HCT116 (cell line): Measurements from ENCODE around the gene GPX3. TPM values are rescaled to one million over a fixed set of nuclear protein-coding genes. Genes with fewer than 3 reads are reported as not detected.

Experiments
- ATAC-seq: fragments of 200-7000 bp; cut with Tn5 transposase; 2 replicates; pipeline ENCODE4 v1.9.1; 2020; ENCODE audit warnings: mild to moderate bottlenecking, moderate library complexity
- BruUV-seq: library from RNA; stranded (reverse); fragments of 400-500 nt; replicated peaks from 2 replicates; lab custom pipeline; 2021; lab: Mats Ljungman, UMichigan
- CTCF ChIA-PET: fragments of 300-600 bp; sonication (Branson Sonifier 250); formaldehyde crosslinking; loops from one replicate; lab custom pipeline; 2021; ENCODE audit warnings: antibody characterized with exemption; lab: Charles Lee
- POLR2A ChIA-PET: fragments of 300-600, 350-600 bp; sonication (Branson Sonifier 250); formaldehyde crosslinking; loops from one replicate; lab custom pipeline; 2021; ENCODE audit warnings: antibody characterized with exemption; lab: Charles Lee
- RAD21 ChIA-PET, 2 experiments: fragments of 300-600 bp; sonication (Branson Sonifier 250); formaldehyde crosslinking; loops; one replicate each; lab custom pipeline; 2023; ENCODE audit warnings: low total read pairs in 2 of 2; ENCODE audit not compliant: uncharacterized antibody in 2 of 2, unreplicated experiment in 2 of 2, low non-redundant PET in 1 of 2; lab: Charles Lee
- DNase-seq: peaks from one replicate; pipeline ENCODE4 v3.0.0-alpha.2; 2010; ENCODE audit warnings: low read depth, low spot score
- H2AFZ ChIP-seq: fragments of 200-600 bp; shearing (Covaris generic), sonication (generic); 2 replicates; pipeline ENCODE4 v1.6.1; 2017; ENCODE audit warnings: low read depth, mixed run types, mixed read lengths, antibody characterized with exemption, low read length; ENCODE audit not compliant: poor library complexity, severe bottlenecking
- H3K27ac ChIP-seq: 2 replicates; pipeline ENCODE4 v1.5.1; 2012; ENCODE audit warnings: low read depth, low read length
- H3K27me3 ChIP-seq: fragments of 200-600 bp; sonication (generic); 2 replicates; pipeline ENCODE4 v1.6.1; 2016; ENCODE audit warnings: mixed run types, low read length, mixed read lengths; ENCODE audit not compliant: insufficient read depth
- H3K36me3 ChIP-seq, 2 experiments: fragments of 200-500 bp in 1 of 2; fragments of 200-600 bp in 1 of 2; sonication (Bioruptor generic) in 1 of 2; sonication (generic) in 1 of 2; 2 replicates each; pipeline versions ENCODE4 v1.5.1 to v1.6.1; 2014 to 2016; ENCODE audit warnings: low read length in 2 of 2, inconsistent platforms in 1 of 2, mixed read lengths in 1 of 2, mixed run types in 1 of 2; ENCODE audit not compliant: insufficient read depth in 2 of 2, control insufficient read depth in 1 of 2
- H3K4me1 ChIP-seq, 2 experiments: fragments of 200-600 bp in 1 of 2; sonication (generic) in 1 of 2; 2 replicates each; pipeline versions ENCODE4 v1.5.1 to v1.6.1; 2012 to 2017; ENCODE audit warnings: low read length in 2 of 2, inconsistent platforms in 1 of 2, mild to moderate bottlenecking in 1 of 2, mixed read lengths in 1 of 2, mixed run types in 1 of 2, moderate library complexity in 1 of 2; ENCODE audit not compliant: insufficient read depth in 2 of 2, control insufficient read depth in 1 of 2
- H3K4me2 ChIP-seq: fragments of 200-600 bp; sonication (generic); 2 replicates; pipeline ENCODE4 v1.6.1; 2017; ENCODE audit warnings: mixed run types, low read length, mixed read lengths
- H3K4me3 ChIP-seq, 2 experiments: fragments of 200-600 bp in 1 of 2; sonication (generic) in 1 of 2; replicated peaks in 1 of 2; 2 replicates each; pipeline ENCODE4 v1.5.1; 2011 to 2016; ENCODE audit warnings: low read length in 2 of 2, control low read depth in 1 of 2, low read depth in 1 of 2, mild to moderate bottlenecking in 1 of 2, mixed read lengths in 1 of 2, mixed run types in 1 of 2
- H3K79me2 ChIP-seq: fragments of 200-600 bp; sonication (generic); 2 replicates; pipeline ENCODE4 v1.6.1; 2017; ENCODE audit warnings: mild to moderate bottlenecking, mixed run types, low read length, moderate library complexity, mixed read lengths; ENCODE audit not compliant: insufficient read depth
- H3K9ac ChIP-seq: fragments of 200-600 bp; sonication (generic); 2 replicates; pipeline ENCODE4 v1.6.1; 2016; ENCODE audit warnings: low read length, mixed read lengths
- H3K9me2 ChIP-seq: fragments of 200-600 bp; sonication (generic), shearing (Covaris generic); 2 replicates; pipeline ENCODE4 v1.6.1; 2017; ENCODE audit warnings: mixed run types, mild to moderate bottlenecking, moderate library complexity; ENCODE audit not compliant: insufficient read depth
- H3K9me3 ChIP-seq, 2 experiments: fragments of 200-500 bp in 1 of 2; fragments of 200-600 bp in 1 of 2; sonication (Bioruptor generic) in 1 of 2; sonication (generic) in 1 of 2; 2 replicates each; pipeline ENCODE4 v1.6.1; 2014 to 2017; ENCODE audit warnings: low read length in 2 of 2, mixed read lengths in 2 of 2, inconsistent platforms in 1 of 2, low read depth in 1 of 2, mild to moderate bottlenecking in 1 of 2, mixed run types in 1 of 2, moderate library complexity in 1 of 2; ENCODE audit not compliant: control insufficient read depth in 1 of 2, insufficient read depth in 1 of 2
- H4K20me1 ChIP-seq: fragments of 200-600 bp; sonication (generic), shearing (Covaris generic); 2 replicates; pipeline ENCODE4 v1.6.1; 2017; ENCODE audit warnings: mixed run types, mild to moderate bottlenecking, moderate library complexity; ENCODE audit not compliant: insufficient read depth
- CTCF ChIP-seq, 3 experiments: fragments of 200-600 bp in 1 of 3; sonication (generic) in 1 of 3; IDR thresholded peaks in 2 of 3; conservative IDR thresholded peaks in 1 of 3; 2 replicates each; pipeline ENCODE4 v1.5.1; 2012 to 2017; ENCODE audit warnings: low read depth in 2 of 3, low read length in 2 of 3, antibody characterized with exemption in 1 of 3, borderline replicate concordance in 1 of 3, control low read depth in 1 of 3, mild to moderate bottlenecking in 1 of 3, mixed read lengths in 1 of 3, mixed run types in 1 of 3, moderate library complexity in 1 of 3; ENCODE audit not compliant: insufficient read depth in 1 of 3
- ELF1 ChIP-seq: IDR thresholded peaks from 2 replicates; pipeline ENCODE4 v1.6.1; 2012; ENCODE audit warnings: low read depth, borderline replicate concordance
- RAD21 ChIP-seq: IDR thresholded peaks from 2 replicates; pipeline ENCODE4 v1.6.1; 2012; ENCODE audit warnings: low read depth, mild to moderate bottlenecking
- intact Hi-C: fragments of 100-400 bp; cut with micrococcal nuclease; formaldehyde crosslinking; loops from 2 replicates; pipeline ENCODE4 v1.10.0; 2022
- total RNA-seq: library from RNA; stranded (reverse); gene quantifications from one replicate; pipeline ENCODE4 v1.2.1, GENCODE V29; 2021; ENCODE audit not compliant: unreplicated experiment
- TF ChIP-seq, protein P1 (sequence below): IDR thresholded peaks from 2 replicates; pipeline ENCODE4 v1.6.1; 2012

The GPX3 gene
- total RNA-seq, 1 experiment from 2014 or later = 0.96 TPM

DNA sequence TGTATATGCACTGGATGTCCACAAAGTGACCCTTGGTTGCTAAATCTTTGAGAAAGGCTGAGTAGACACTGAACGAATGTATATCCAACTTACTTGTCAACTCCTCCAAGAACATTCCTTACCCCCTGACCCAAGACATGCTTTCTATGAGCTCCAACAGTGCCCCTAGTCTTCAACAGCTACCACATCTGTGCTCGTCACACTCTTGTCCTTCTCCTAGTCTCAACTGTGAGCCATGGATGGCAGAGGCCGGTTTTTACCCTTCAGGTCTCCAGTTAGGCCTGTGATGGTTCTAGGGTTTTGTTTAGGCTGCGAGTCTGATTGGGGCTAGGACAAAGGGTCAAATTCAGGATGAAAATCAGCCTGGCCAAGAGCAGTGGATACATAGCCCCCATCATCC lies 19.0 kb upstream of the GPX3 start (continued):
- TF ChIP-seq, protein P1, sequence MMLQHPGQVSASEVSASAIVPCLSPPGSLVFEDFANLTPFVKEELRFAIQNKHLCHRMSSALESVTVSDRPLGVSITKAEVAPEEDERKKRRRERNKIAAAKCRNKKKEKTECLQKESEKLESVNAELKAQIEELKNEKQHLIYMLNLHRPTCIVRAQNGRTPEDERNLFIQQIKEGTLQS = no peak

GRCh38 chr5:151002250-151002649 lies 18.1 kb upstream of the GPX3 start:
- RAD21 ChIA-PET = interaction anchor here (0.6 to 1.4 kb wide), 5 partner anchors 11 to 650 kb away, joined by 3 to 12 read pairs (median 4); no protein-coding TSS in a partner anchor
- TF ChIP-seq CTCF (IDR thresholded peaks at IDR 0.05 in 2 of 3, conservative IDR thresholded peaks at IDR 0.05 in 1 of 3; ENCODE audit: borderline replicate concordance in 1 of 3, insufficient read depth in 1 of 3, low read depth in 2 of 3, low read length in 2 of 3) (peak; percentile 25 to 87 (median 59); a peak in 5 of 6 replicates), RAD21 (peak; percentile 92), ELF1 (no peak)

More at GRCh38 chr5:151002250-151002649, 18.1 kb upstream of the GPX3 start:
- Histone ChIP-seq H3K9me2 (no peaks in the 10 kb centered on the region), H4K20me1 (no peaks in the 10 kb centered on the region), H3K9me3 (no peaks in the 10 kb centered on the region), H3K27me3 (peaks cover 10% of the 10 kb centered on the region; the same call in 1 of the 2 replicates), H3K4me1 (peaks cover 0 to 16% of the 10 kb centered on the region in 2 experiments; a peak in 2 of 4 replicates), H2AFZ (no peak overlapping the region), H3K4me3 (no peak overlapping the region), H3K27ac (no peak overlapping the region), H3K9ac (no peak overlapping the region), H3K79me2 (no peaks in the 10 kb centered on the region), H3K36me3 (no peaks in the 10 kb centered on the region), H3K4me2 (no peak overlapping the region)
- POLR2A ChIA-PET = interaction anchor here (1.3 kb wide), 1 partner anchor 113 kb away, joined by 3 read pairs; no protein-coding TSS in a partner anchor
- DNase-seq (peak; percentile 28), ATAC-seq (peak; percentile 68)
- CTCF ChIA-PET = interaction anchor here (0.6 to 1.7 kb wide), 17 partner anchors 34 to 650 kb away, joined by 3 to 47 read pairs (median 4); partner anchors contain the start of genes GM2A and SLC36A1
- BruUV-seq = no TSS peak
- intact Hi-C loops = loop anchor here (1.0 to 10.0 kb wide), 7 partner anchors 45 to 523 kb away; partner anchors contain the start of gene ANXA6
